HG02885 (cell line): Measurements from ENCODE around the gene ARHGEF17.
"Not testable (repeated sequence)": the region's sequence is repeated elsewhere in the genome, so short reads cannot be mapped to it uniquely, and the experiment has no call there.

Source experiments
- ATAC-seq: cut with Tn5 transposase; IDR thresholded peaks from one replicate; pipeline ENCODE4 v1.9.1; 2021; ENCODE audit warnings: mild to moderate bottlenecking; ENCODE audit not compliant: unreplicated experiment, poor library complexity

Gene ARHGEF17

GRCh38 chr11:73271478-73271865, 36.6 kb upstream of the ARHGEF17 start:
- ATAC-seq: not testable (repeated sequence)

GRCh38 chr11:73271936-73272679, 36.0 kb upstream of the ARHGEF17 start, which contains the start of gene P2RY6:
P2RY6 (plus strand) TSS chr11:73272338; CDS start chr11:73296519, 24,181 bp downstream.
- no peak for ATAC-seq

GRCh38 chr11:73272680-73273038, 35.4 kb upstream of the ARHGEF17 start:
- no peak for ATAC-seq

GRCh38 chr11:73273222-73273895, 34.7 kb upstream of the ARHGEF17 start:
- ATAC-seq: no peak

- ATAC-seq: not testable (repeated sequence)
Observed at GRCh38 chr11:73274191-73274590, 33.9 kb upstream of the ARHGEF17 start.

- no peak for ATAC-seq
Observed at GRCh38 chr11:73274722-73275380, 33.2 kb upstream of the ARHGEF17 start.

- no peak for ATAC-seq
Observed at GRCh38 chr11:73275381-73275750, 32.7 kb upstream of the ARHGEF17 start.

GRCh38 chr11:73277467-73277866, 30.6 kb upstream of the ARHGEF17 start:
- no peak for ATAC-seq

- no peak for ATAC-seq
Observed at GRCh38 chr11:73280626-73281025, 27.4 kb upstream of the ARHGEF17 start.

GRCh38 chr11:73281201-73281741, 26.8 kb upstream of the ARHGEF17 start:
- ATAC-seq: no peak

- no peak for ATAC-seq
Observed at GRCh38 chr11:73281796-73282660, 26.0 kb upstream of the ARHGEF17 start.

GRCh38 chr11:73283276-73284000, 24.6 kb upstream of the ARHGEF17 start:
- ATAC-seq: no peak

- no peak for ATAC-seq
Observed at GRCh38 chr11:73284106-73284505, 24.0 kb upstream of the ARHGEF17 start.

GRCh38 chr11:73285721-73286120, 22.4 kb upstream of the ARHGEF17 start:
- ATAC-seq: no peak

- no peak for ATAC-seq
Observed at GRCh38 chr11:73286240-73286810, 21.8 kb upstream of the ARHGEF17 start.

- ATAC-seq: no peak
Observed at GRCh38 chr11:73287400-73288101, 20.5 kb upstream of the ARHGEF17 start.

- no peak for ATAC-seq
Observed at GRCh38 chr11:73288192-73288872, 19.7 kb upstream of the ARHGEF17 start.
